ENCODE results near the gene RNF44. TPM values are rescaled to one million over a fixed set of nuclear protein-coding genes. Genes with fewer than 3 reads are reported as not detected.

The RNF44 gene
- total RNA-seq, 1 experiment from 2014 or later: 113 TPM

GRCh38 chr5:176543428-176544182 lies 6.4 kb upstream of the RNF44 start:
- ATAC-seq: peak; percentile 90

More at GRCh38 chr5:176543428-176544182, 6.4 kb upstream of the RNF44 start:
- Histone ChIP-seq H3K27ac (ENCODE audit: low read length) (peak overlapping the region; percentile 90), H3K9me3 (ENCODE audit: control insufficient read depth, insufficient read depth, low read depth, low read length) (no peaks in the 10 kb centered on the region), H3K4me3 (ENCODE audit: low read depth in 2 of 2, low read length in 2 of 2) (peak overlapping the region; percentile 65 to 89), H3K27me3 (ENCODE audit: control insufficient read depth, insufficient read depth, low read length) (no peaks in the 10 kb centered on the region), H3K4me1 (ENCODE audit: control insufficient read depth, insufficient read depth, low read length) (peaks cover 39% of the 10 kb centered on the region), H3K36me3 (ENCODE audit: control insufficient read depth, insufficient read depth, low read length) (no peaks in the 10 kb centered on the region)
- intact Hi-C loops (cut with micrococcal nuclease; ENCODE audit: unreplicated experiment) (no loop called here), in situ Hi-C loops (cut with HindIII; ENCODE audit: low pct_unique_long_range_greater_than_20kb, low sequenced_read_pairs) (no loop called here)
- ChIA-PET POLR2A (interaction anchor here (0.5 to 1.0 kb wide), 8 partner anchors 8 to 925 kb away, joined by 3 to 12 read pairs (median 6); no protein-coding TSS in a partner anchor), CTCF (interaction anchor here (0.6 to 1.0 kb wide), 9 partner anchors 8 to 128 kb away, joined by 3 to 16 read pairs (median 4); partner anchors contain the start of genes CLTB and EIF4E1B)
- no peak for DNase-seq (ENCODE audit: low read depth, low spot score)
- TF ChIP-seq POLR2AphosphoS5 (IDR thresholded peaks at IDR 0.05; ENCODE audit: low read depth, low read length) (peak; percentile 57; the same call in 1 of the 2 replicates), REST (IDR thresholded peaks at IDR 0.05; ENCODE audit: insufficient read depth in 1 of 2, low read depth in 2 of 2, low read length in 1 of 2) (no peak), SIN3A (IDR thresholded peaks at IDR 0.05; ENCODE audit: borderline replicate concordance, insufficient read depth, low read depth, low read length) (0 out of 2 replicates have a peak, but pooled peaks have one; percentile 39), TCF7L2 (IDR thresholded peaks at IDR 0.05; ENCODE audit: low read depth, low read length) (no peak), CTCF (IDR thresholded peaks at IDR 0.05) (no peak)
- BruUV-seq (replicated peaks): TSS peak; percentile 91
